T-cell (primary cell): Measurements from ENCODE around the gene PRKCA. TPM values are rescaled to one million over a fixed set of nuclear protein-coding genes. Genes with fewer than 3 reads are reported as not detected.
"Not testable (repeated sequence)": the region's sequence is repeated elsewhere in the genome, so short reads cannot be mapped to it uniquely, and the experiment has no call there.

ENCODE experiments used
- ATAC-seq, 4 experiments: fragments of 200-7000 bp in 3 of 4; fragments of 150-1000 bp in 1 of 4; cut with Tn5 transposase; replicated peaks in 1 of 4; 1 replicate in 3 of 4; 2 replicates in 1 of 4; pipeline ENCODE4 v1.10.0; 2021; ENCODE audit warnings: moderate library complexity in 3 of 4, mild to moderate bottlenecking in 2 of 4, moderate number of reproducible peaks in 1 of 4
- CTCF ChIA-PET, 2 donors: fragments of 300-600 bp; sonication (Branson Sonifier 250); formaldehyde crosslinking; loops; one replicate each; lab custom pipeline; 2022; ENCODE audit warnings: antibody characterized with exemption in 2 of 2; lab: Charles Lee
- POLR2A ChIA-PET, 2 donors: fragments of 300-600 bp; sonication (Branson Sonifier 250); formaldehyde crosslinking; loops; one replicate each; lab custom pipeline; 2022; ENCODE audit warnings: antibody characterized with exemption in 2 of 2; lab: Charles Lee
- DNase-seq, 35 experiments: peaks; one replicate each; pipeline versions ENCODE4 v3.0.0 to v3.0.0-alpha.2; 2013 to 2023
- H3K27ac ChIP-seq: one replicate; pipeline ENCODE4 v1.5.1; 2013; ENCODE audit warnings: low read length
- H3K27me3 ChIP-seq, 2 experiments: replicated peaks in 1 of 2; 1 replicate in 1 of 2; 2 replicates in 1 of 2; pipeline versions ENCODE4 v1.6.1 to v1.7.0; 2013; ENCODE audit warnings: low read length in 1 of 2, mixed read lengths in 1 of 2; ENCODE audit not compliant: control insufficient read depth in 2 of 2, insufficient read depth in 2 of 2; ENCODE audit errors: extremely low read depth in 1 of 2
- H3K36me3 ChIP-seq, 2 donors: 1 replicate in 1 of 2; 2 replicates in 1 of 2; pipeline versions ENCODE4 v1.6.1 to v1.7.0; 2013; ENCODE audit warnings: low read length in 1 of 2; ENCODE audit not compliant: control insufficient read depth in 2 of 2, insufficient read depth in 1 of 2; ENCODE audit errors: extremely low read depth in 1 of 2
- H3K4me1 ChIP-seq, 2 experiments: 1 replicate in 1 of 2; 2 replicates in 1 of 2; pipeline versions ENCODE4 v1.6.1 to v1.7.0; 2013; ENCODE audit warnings: low read length in 2 of 2, mixed read lengths in 1 of 2; ENCODE audit not compliant: insufficient read depth in 2 of 2, control insufficient read depth in 1 of 2; ENCODE audit errors: extremely low read depth in 1 of 2
- H3K4me3 ChIP-seq, 2 donors: 1 replicate in 1 of 2; 2 replicates in 1 of 2; pipeline versions ENCODE4 v1.5.1 to v1.7.0; 2013; ENCODE audit warnings: mild to moderate bottlenecking in 2 of 2, low read length in 1 of 2, moderate library complexity in 1 of 2; ENCODE audit not compliant: control insufficient read depth in 1 of 2; ENCODE audit errors: extremely low read depth in 1 of 2
- H3K9me3 ChIP-seq: 2 replicates; pipeline ENCODE4 v1.7.0; 2013
- H3K27ac Mint-ChIP-seq, 2 donors: one replicate each; pipeline ENCODE4 v1.8.0; 2020 to 2021; ENCODE audit warnings: mild to moderate bottlenecking in 2 of 2, mixed read lengths in 2 of 2
- H3K27me3 Mint-ChIP-seq, 2 donors: one replicate each; pipeline ENCODE4 v1.8.0; 2021 to 2022; ENCODE audit warnings: mixed read lengths in 2 of 2
- H3K36me3 Mint-ChIP-seq: one replicate; pipeline ENCODE4 v1.8.0; 2021; ENCODE audit warnings: mixed read lengths
- H3K4me1 Mint-ChIP-seq, 3 donors: one replicate each; pipeline ENCODE4 v1.8.0; 2020 to 2022; ENCODE audit warnings: mixed read lengths in 3 of 3, mild to moderate bottlenecking in 1 of 3
- H3K4me3 Mint-ChIP-seq, 3 donors: one replicate each; pipeline ENCODE4 v1.8.0; 2020 to 2022; ENCODE audit warnings: mild to moderate bottlenecking in 3 of 3, mixed read lengths in 3 of 3, moderate library complexity in 3 of 3
- H3K9me3 Mint-ChIP-seq, 3 donors: one replicate each; pipeline ENCODE4 v1.8.0; 2020 to 2022; ENCODE audit warnings: mixed read lengths in 3 of 3
- WGBS: methylation state at CpG from one replicate; pipeline ENCODE4 v1.1.5; 2013; ENCODE audit warnings: missing lambda C conversion rate; ENCODE audit not compliant: insufficient coverage; 5-methylcytosine and 5-hydroxymethylcytosine counted together
- total RNA-seq, 35 experiments: library from RNA in 6 of 35; stranded (reverse) in 6 of 35; fragments of 120-200 nt in 1 of 35; gene quantifications; one replicate each; pipeline versions ENCODE4 v1.2.1 to v1.2.4 and lab custom pipeline; 2013 to 2026

Gene PRKCA
- total RNA-seq (100 to 1,000 TPM in 2 of 5 donors, 10 to 100 TPM in 3; 75.9 to 128 (median 82.0) TPM), total RNA-seq (lab: John Stamatoyannopoulos, UW) (38.2 to 226 (median 129) reads per million in 29 experiments)
- total RNA-seq (2013) = 38.1 TPM

DNA sequence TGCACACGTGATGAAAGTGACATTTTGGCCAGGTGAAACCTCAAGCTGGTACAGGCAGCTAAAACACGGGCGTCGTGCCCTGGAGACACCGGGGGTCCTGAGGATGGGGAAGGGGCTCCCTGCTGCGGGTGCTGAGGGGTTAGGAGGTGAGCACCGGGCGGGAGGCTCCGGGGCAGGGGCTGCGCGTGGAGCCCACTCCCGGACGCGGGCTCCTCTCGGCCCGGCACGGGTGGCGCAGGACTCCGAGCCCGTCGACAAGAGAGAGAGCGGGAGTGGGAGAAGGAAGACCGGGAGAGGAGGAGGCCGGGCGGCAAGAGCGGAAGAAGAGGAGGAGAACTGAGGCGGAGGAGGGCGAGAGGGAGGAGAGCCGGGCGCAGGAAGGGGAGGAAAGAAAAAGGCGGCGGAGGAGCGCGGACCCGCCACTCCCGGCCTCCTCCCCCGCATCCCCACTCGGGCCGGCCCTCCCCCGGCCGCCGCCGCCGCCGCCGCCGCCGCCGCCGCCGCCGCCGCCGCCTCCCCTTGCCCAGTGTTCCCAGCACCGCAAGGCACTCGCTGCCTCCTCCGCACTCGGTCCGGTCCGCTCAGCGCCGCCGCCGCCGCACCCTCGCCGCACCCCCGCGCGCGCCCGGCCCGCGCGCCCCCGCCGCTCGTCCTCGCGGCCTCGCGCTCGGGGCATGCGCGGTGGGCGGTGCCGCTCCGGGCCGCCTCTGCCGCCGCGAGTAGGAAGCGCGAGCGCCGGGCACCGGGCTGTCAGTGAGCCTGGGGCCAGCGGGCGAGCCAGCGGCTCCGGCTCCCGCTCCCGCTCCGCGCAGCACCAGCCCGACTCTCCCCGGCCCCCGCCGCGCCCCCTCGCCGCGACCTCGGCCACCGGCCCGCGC lies at the start of gene PRKCA:
PRKCA (plus strand) TSS at position 750 of the 878 bp plus-strand sequence.
- H3K27me3 ChIP-seq = no peaks in the 10 kb centered on the region
- H3K4me3 ChIP-seq = peak within 1 kb of the TSS; percentile 74 to 87
- DNase-seq (peak; percentile 22 to 86 (median 59)), ATAC-seq (peak; percentile 80 to 82 (median 80))
- ChIA-PET CTCF (no interaction called here), POLR2A (no interaction called here)
- H3K4me1 ChIP-seq = peaks cover 18 to 21% of the 10 kb centered on the region in 2 experiments
- H3K36me3 Mint-ChIP-seq = peaks cover 7% of the 10 kb centered on the region
- peak within 1 kb of the TSS; percentile 96 to 97 for H3K27ac Mint-ChIP-seq
- no peaks in the 10 kb centered on the region for H3K9me3 ChIP-seq
- WGBS = under 1% methylated on average over 83 of the region's 117 CpGs
- no peaks in the 10 kb centered on the region for H3K36me3 ChIP-seq
- no peak within 1 kb of the TSS for H3K27ac ChIP-seq
- no peaks in the 10 kb centered on the region for H3K27me3 Mint-ChIP-seq
- H3K9me3 Mint-ChIP-seq = no peaks in the 10 kb centered on the region
- peaks cover 54 to 63% (median 63%) of the 10 kb centered on the region in 3 donors for H3K4me1 Mint-ChIP-seq
- peak within 1 kb of the TSS; percentile 88 to 99 (median 98) for H3K4me3 Mint-ChIP-seq

DNA sequence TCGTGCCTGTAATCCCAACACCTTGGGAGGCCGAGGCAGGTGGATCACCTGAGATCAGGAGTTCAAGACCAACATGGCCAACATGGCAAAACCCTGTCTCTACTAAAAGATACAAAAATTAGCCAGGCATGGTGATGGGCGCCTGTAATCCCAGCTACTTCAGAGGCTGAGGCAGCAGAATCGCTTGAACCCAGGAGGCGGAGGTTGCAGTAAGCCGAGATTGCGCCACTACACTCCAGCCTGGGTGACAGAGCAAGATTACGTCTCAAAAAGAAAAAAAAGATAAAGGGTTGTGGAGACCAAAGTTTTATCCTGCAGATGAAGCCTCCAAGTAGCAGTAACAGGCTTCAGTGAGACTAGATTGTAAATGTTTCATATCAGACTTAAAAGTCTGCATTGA lies 49.0 kb upstream of the PRKCA start:
- peaks cover 21 to 29% (median 21%) of the 10 kb centered on the region in 3 donors for H3K4me1 Mint-ChIP-seq
- H3K36me3 ChIP-seq, ATAC-seq, H3K4me3 ChIP-seq, H3K27ac ChIP-seq, H3K36me3 Mint-ChIP-seq, H3K4me3 Mint-ChIP-seq, H3K27ac Mint-ChIP-seq, POLR2A ChIA-PET, H3K9me3 ChIP-seq, H3K27me3 ChIP-seq, H3K27me3 Mint-ChIP-seq, CTCF ChIA-PET, DNase-seq, H3K9me3 Mint-ChIP-seq: not testable (repeated sequence)
- WGBS = 90% methylated on average over 4 of the region's 8 CpGs
- H3K4me1 ChIP-seq = peaks cover 4 to 15% of the 10 kb centered on the region in 2 experiments

DNA sequence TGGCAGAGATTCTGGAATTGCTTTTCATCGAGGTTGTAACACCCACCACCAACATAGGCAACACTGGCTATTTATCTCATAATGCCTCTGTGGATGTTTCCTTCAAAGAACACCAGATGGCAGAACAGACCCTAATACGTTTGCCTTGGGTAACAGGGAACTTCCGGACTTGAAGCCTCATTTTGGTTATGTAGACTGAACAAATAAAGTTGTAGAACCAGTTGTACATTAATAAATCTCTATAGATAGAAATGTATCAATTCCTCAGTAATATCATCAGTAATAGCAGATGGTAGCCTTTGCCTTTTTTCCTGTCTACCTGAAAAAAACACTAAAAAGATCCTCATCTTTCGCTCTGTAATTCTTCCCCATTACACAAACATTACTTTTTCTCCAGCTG lies 47.3 kb upstream of the PRKCA start:
- peak; percentile 85 to 93 (median 88) for ATAC-seq
- H3K4me1 ChIP-seq = peaks cover 4 to 15% of the 10 kb centered on the region in 2 experiments
- no CpG with 5 or more reads among the region's 4 CpGs for WGBS
- peak overlapping the region in 2 of 3 donors; percentile 53 for H3K4me3 Mint-ChIP-seq
- ChIA-PET POLR2A (interaction anchor here in 1 of 2 donors (0.5 to 0.6 kb wide), 2 partner anchors 294 to 894 kb away, joined by 4 read pairs; no protein-coding TSS in a partner anchor), CTCF (interaction anchor here (0.6 to 3.2 kb wide), 8 partner anchors 55 to 419 kb away, joined by 3 to 22 read pairs (median 4); no protein-coding TSS in a partner anchor)
- H3K36me3 ChIP-seq = no peaks in the 10 kb centered on the region
- no peaks in the 10 kb centered on the region for H3K27me3 ChIP-seq
- peak overlapping the region; percentile 50 for H3K27ac ChIP-seq
- H3K9me3 ChIP-seq = no peaks in the 10 kb centered on the region
- no peaks in the 10 kb centered on the region for H3K9me3 Mint-ChIP-seq
- peak in 29 of 35 experiments; percentile 3 to 86 (median 26) for DNase-seq
- H3K36me3 Mint-ChIP-seq = no peaks in the 10 kb centered on the region
- H3K4me3 ChIP-seq = no peak overlapping the region
- H3K4me1 Mint-ChIP-seq = peaks cover 21 to 25% (median 21%) of the 10 kb centered on the region in 3 donors
- H3K27me3 Mint-ChIP-seq = no peaks in the 10 kb centered on the region
- H3K27ac Mint-ChIP-seq = peak overlapping the region; percentile 76 to 93

DNA sequence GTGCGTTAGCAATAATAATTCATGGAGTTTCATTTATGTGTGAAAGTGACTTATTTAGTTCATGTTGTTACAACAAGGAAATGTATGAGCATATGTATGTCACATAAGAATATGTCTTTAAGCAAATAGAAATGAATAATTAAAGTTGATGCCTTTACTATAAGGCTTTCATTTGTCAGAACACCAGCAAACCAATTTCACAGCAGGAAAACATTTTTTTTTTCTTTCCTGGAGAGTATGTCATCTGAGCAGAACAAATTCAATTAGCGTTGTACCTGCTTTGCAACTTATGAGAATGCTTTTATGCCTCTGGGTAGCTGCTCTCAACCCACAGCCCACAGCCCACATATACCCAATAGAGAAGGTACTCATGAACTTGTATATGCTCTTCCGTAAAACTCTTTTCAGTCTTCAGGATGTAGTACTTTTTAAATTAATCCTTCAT lies 46.9 kb upstream of the PRKCA start:
- DNase-seq (peak in 13 of 35 experiments; percentile 1 to 39 (median 10)), ATAC-seq (peak; percentile 28 to 81 (median 52))
- CTCF ChIA-PET = interaction anchor here (0.6 to 3.2 kb wide), 9 partner anchors 54 to 418 kb away, joined by 3 to 22 read pairs (median 3); no protein-coding TSS in a partner anchor
- H3K27ac Mint-ChIP-seq = peak overlapping the region; percentile 76 to 93
- H3K9me3 ChIP-seq = no peaks in the 10 kb centered on the region
- no peaks in the 10 kb centered on the region for H3K27me3 ChIP-seq
- H3K4me3 Mint-ChIP-seq = peak overlapping the region in 2 of 3 donors; percentile 53
- no peaks in the 10 kb centered on the region for H3K36me3 Mint-ChIP-seq
- H3K4me1 ChIP-seq = peaks cover 4 to 14% of the 10 kb centered on the region in 2 experiments
- H3K4me1 Mint-ChIP-seq = peaks cover 20 to 23% (median 21%) of the 10 kb centered on the region in 3 donors
- WGBS = no CpG with 5 or more reads among the region's 3 CpGs
- POLR2A ChIA-PET = interaction anchor here in 1 of 2 donors (0.5 kb wide), 1 partner anchor 293 kb away, joined by 4 read pairs; no protein-coding TSS in a partner anchor
- H3K36me3 ChIP-seq = no peaks in the 10 kb centered on the region
- peak overlapping the region; percentile 50 for H3K27ac ChIP-seq
- no peaks in the 10 kb centered on the region for H3K9me3 Mint-ChIP-seq
- H3K4me3 ChIP-seq = no peak overlapping the region
- no peaks in the 10 kb centered on the region for H3K27me3 Mint-ChIP-seq

DNA sequence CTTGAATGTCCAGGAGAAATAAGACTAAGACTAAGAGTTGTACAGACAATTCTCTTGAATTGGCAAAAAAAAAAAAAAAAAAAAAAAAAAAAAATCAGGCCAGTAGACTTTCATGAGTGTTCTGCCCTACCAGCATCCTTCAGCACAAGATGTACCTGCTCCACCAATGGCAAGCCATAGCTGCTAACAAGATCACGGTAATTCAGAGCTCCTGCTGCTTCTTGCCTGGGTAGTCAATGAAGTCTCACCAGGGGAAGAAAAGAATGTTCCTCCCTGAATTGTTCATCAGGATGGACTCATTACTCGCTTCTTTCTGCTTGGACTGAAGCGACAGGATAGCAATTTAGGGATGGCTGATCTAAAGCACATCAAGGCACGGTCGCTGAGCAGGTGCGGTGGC lies 42.1 kb upstream of the PRKCA start:
- H3K27me3 ChIP-seq = peaks cover 0 to 5% of the 10 kb centered on the region in 2 experiments
- peaks cover 4 to 6% of the 10 kb centered on the region in 2 experiments for H3K4me1 ChIP-seq
- Mint-ChIP-seq H3K4me1 (peaks cover 11 to 14% (median 13%) of the 10 kb centered on the region in 3 donors), H3K36me3 (no peaks in the 10 kb centered on the region), H3K4me3 (no peak overlapping the region), H3K9me3 (peaks cover 0 to 3% (median 0%) of the 10 kb centered on the region in 3 donors), H3K27ac (no peak overlapping the region), H3K27me3 (no peaks in the 10 kb centered on the region)
- WGBS = 76% methylated on average over 3 of the region's 6 CpGs
- no peak overlapping the region for H3K4me3 ChIP-seq
- H3K36me3 ChIP-seq = no peaks in the 10 kb centered on the region
- DNase-seq (no peak), ATAC-seq (no peak)
- no peaks in the 10 kb centered on the region for H3K9me3 ChIP-seq
- H3K27ac ChIP-seq = no peak overlapping the region
- CTCF ChIA-PET = no interaction called here
- POLR2A ChIA-PET = no interaction called here

DNA sequence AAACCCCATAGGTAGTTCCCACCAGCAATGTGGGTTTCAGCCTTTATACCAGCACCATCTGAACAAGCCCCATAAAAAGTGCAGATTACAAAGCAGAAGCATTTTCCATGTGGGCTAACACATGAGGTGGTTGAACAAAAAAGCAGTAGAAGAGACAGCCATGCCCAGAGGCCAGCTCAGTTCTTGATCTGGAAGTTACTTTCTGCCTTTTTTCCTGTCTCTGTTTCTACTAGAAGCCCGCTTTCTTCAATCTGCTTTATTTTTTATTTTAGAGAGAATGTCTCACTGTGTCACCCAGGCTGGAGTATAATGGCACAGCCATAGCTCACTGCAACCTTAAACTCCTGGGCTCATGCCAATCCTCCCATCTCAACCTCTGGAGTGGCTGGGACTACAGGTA lies 41.7 kb upstream of the PRKCA start:
- WGBS = no CpG with 5 or more reads among the region's 1 CpG
- Histone ChIP-seq H3K9me3 (no peaks in the 10 kb centered on the region), H3K4me3 (no peak overlapping the region), H3K27me3 (peaks cover 0 to 5% of the 10 kb centered on the region in 2 experiments), H3K36me3 (no peaks in the 10 kb centered on the region), H3K27ac (no peak overlapping the region), H3K4me1 (peaks cover 2 to 4% of the 10 kb centered on the region in 2 experiments)
- Mint-ChIP-seq H3K4me3 (no peak overlapping the region), H3K36me3 (no peaks in the 10 kb centered on the region), H3K9me3 (peaks cover 0 to 3% (median 0%) of the 10 kb centered on the region in 3 donors), H3K27ac (no peak overlapping the region), H3K27me3 (no peaks in the 10 kb centered on the region), H3K4me1 (peaks cover 7 to 10% (median 9%) of the 10 kb centered on the region in 3 donors)
- ChIA-PET CTCF (no interaction called here), POLR2A (no interaction called here)
- no peak for ATAC-seq
- no peak for DNase-seq
